Epithelial cell of proximal tubule (primary cell): Measurements from ENCODE around the gene KCNMA1. TPM values are rescaled to one million over a fixed set of nuclear protein-coding genes. Genes with fewer than 3 reads are reported as not detected.

Source experiments
- DNase-seq: peaks from one replicate; pipeline ENCODE4 v3.0.0-alpha.2; 2011; ENCODE audit warnings: low read depth
- H3K4me3 ChIP-seq: 2 replicates; pipeline ENCODE4 v1.5.1; 2011; ENCODE audit warnings: low read depth, mild to moderate bottlenecking, low read length
- CTCF ChIP-seq: conservative IDR thresholded peaks from 2 replicates; pipeline ENCODE4 v1.5.1; 2012; ENCODE audit warnings: low read depth, mild to moderate bottlenecking, low read length
- total RNA-seq: library from RNA; depleted of rRNA; stranded (reverse); fragments of >200 nt; gene quantifications from 2 replicates; pipeline ENCODE4 v1.2.3, GENCODE V29; 2015

The KCNMA1 gene
- total RNA-seq, 1 donor from 2014 or later: 12.5 TPM

- DNase-seq: no peak
- TF ChIP-seq CTCF: no peak
- H3K4me3 ChIP-seq: no peak overlapping the region
Measured at GRCh38 chr10:77002872-77003271, 634.7 kb downstream of the KCNMA1 start.

- no peak for TF ChIP-seq CTCF
- DNase-seq: peak; percentile 75
- no peak overlapping the region for H3K4me3 ChIP-seq
Measured at GRCh38 chr10:77001206-77001605, 636.4 kb downstream of the KCNMA1 start.

- H3K4me3 ChIP-seq: no peak overlapping the region
- TF ChIP-seq CTCF: no peak
- DNase-seq: no peak
Measured at GRCh38 chr10:76998451-76998850, 639.2 kb downstream of the KCNMA1 start.

- TF ChIP-seq CTCF: no peak
- DNase-seq: no peak
- no peak overlapping the region for H3K4me3 ChIP-seq
Measured at GRCh38 chr10:76997631-76998030, 640.0 kb downstream of the KCNMA1 start.

- DNase-seq: no peak
- no peak overlapping the region for H3K4me3 ChIP-seq
- no peak for TF ChIP-seq CTCF
Measured at GRCh38 chr10:76995023-76995422, 642.6 kb downstream of the KCNMA1 start.

- no peak for DNase-seq
- no peak for TF ChIP-seq CTCF
- H3K4me3 ChIP-seq: no peak overlapping the region
Measured at GRCh38 chr10:76993213-76993612, 644.4 kb downstream of the KCNMA1 start.

- TF ChIP-seq CTCF: no peak
- DNase-seq: no peak
- no peak overlapping the region for H3K4me3 ChIP-seq
Measured at GRCh38 chr10:76992467-76992866, 645.1 kb downstream of the KCNMA1 start.
